ENCODE data around the gene DCHS2. TPM values are rescaled to one million over a fixed set of nuclear protein-coding genes. Genes with fewer than 3 reads are reported as not detected.

The DCHS2 gene
- total RNA-seq, 1 donor from 2014 or later, result 0.13 TPM

GRCh38 chr4:154343651-154344050 lies 147.9 kb downstream of the DCHS2 start:
- Mint-ChIP-seq H3K4me3 (ENCODE audit: unreplicated experiment) (no peak overlapping the region), H3K9me3 (ENCODE audit: unreplicated experiment) (no peaks in the 10 kb centered on the region), H3K36me3 (ENCODE audit: unreplicated experiment) (no peaks in the 10 kb centered on the region), H3K27me3 (ENCODE audit: unreplicated experiment) (peaks cover 13% of the 10 kb centered on the region), H3K4me1 (ENCODE audit: unreplicated experiment) (no peaks in the 10 kb centered on the region), H3K27ac (ENCODE audit: unreplicated experiment) (no peak overlapping the region)
- no peak for TF ChIP-seq CTCF (IDR thresholded peaks at IDR 0.05)
- no peak for DNase-seq (ENCODE audit: extremely low spot score, unreplicated experiment)

- Mint-ChIP-seq H3K4me1 (ENCODE audit: unreplicated experiment) (no peaks in the 10 kb centered on the region), H3K27ac (ENCODE audit: unreplicated experiment) (no peak overlapping the region), H3K9me3 (ENCODE audit: unreplicated experiment) (no peaks in the 10 kb centered on the region), H3K4me3 (ENCODE audit: unreplicated experiment) (no peak overlapping the region), H3K36me3 (ENCODE audit: unreplicated experiment) (no peaks in the 10 kb centered on the region), H3K27me3 (ENCODE audit: unreplicated experiment) (peaks cover 20% of the 10 kb centered on the region)
- no peak for TF ChIP-seq CTCF (IDR thresholded peaks at IDR 0.05)
- DNase-seq (ENCODE audit: extremely low spot score, unreplicated experiment), result no peak
Measured at GRCh38 chr4:154341448-154341847, 150.2 kb downstream of the DCHS2 start.

- no peak for DNase-seq (ENCODE audit: extremely low spot score, unreplicated experiment)
- Mint-ChIP-seq H3K9me3 (ENCODE audit: unreplicated experiment) (no peaks in the 10 kb centered on the region), H3K27ac (ENCODE audit: unreplicated experiment) (no peak overlapping the region), H3K4me1 (ENCODE audit: unreplicated experiment) (no peaks in the 10 kb centered on the region), H3K27me3 (ENCODE audit: unreplicated experiment) (peaks cover 13% of the 10 kb centered on the region), H3K4me3 (ENCODE audit: unreplicated experiment) (no peak overlapping the region), H3K36me3 (ENCODE audit: unreplicated experiment) (no peaks in the 10 kb centered on the region)
- no peak for TF ChIP-seq CTCF (IDR thresholded peaks at IDR 0.05)
Measured at GRCh38 chr4:154335588-154335987, 156.0 kb downstream of the DCHS2 start.

GRCh38 chr4:154332681-154333421 lies 158.7 kb downstream of the DCHS2 start:
- no peak overlapping the region for H3K4me3 Mint-ChIP-seq (ENCODE audit: unreplicated experiment)
- TF ChIP-seq CTCF (IDR thresholded peaks at IDR 0.05), result no peak
- H3K36me3 Mint-ChIP-seq (ENCODE audit: unreplicated experiment), result no peaks in the 10 kb centered on the region
- H3K27ac Mint-ChIP-seq (ENCODE audit: unreplicated experiment), result no peak overlapping the region
- no peaks in the 10 kb centered on the region for H3K4me1 Mint-ChIP-seq (ENCODE audit: unreplicated experiment)
- H3K9me3 Mint-ChIP-seq (ENCODE audit: unreplicated experiment), result no peaks in the 10 kb centered on the region
- DNase-seq (ENCODE audit: extremely low spot score, unreplicated experiment), result no peak
- peaks cover 15% of the 10 kb centered on the region for H3K27me3 Mint-ChIP-seq (ENCODE audit: unreplicated experiment)

GRCh38 chr4:154329939-154330338 lies 161.7 kb downstream of the DCHS2 start:
- TF ChIP-seq CTCF (IDR thresholded peaks at IDR 0.05), result no peak
- Mint-ChIP-seq H3K36me3 (ENCODE audit: unreplicated experiment) (no peaks in the 10 kb centered on the region), H3K4me1 (ENCODE audit: unreplicated experiment) (no peaks in the 10 kb centered on the region), H3K9me3 (ENCODE audit: unreplicated experiment) (no peaks in the 10 kb centered on the region), H3K27ac (ENCODE audit: unreplicated experiment) (no peak overlapping the region), H3K27me3 (ENCODE audit: unreplicated experiment) (peaks cover 5% of the 10 kb centered on the region), H3K4me3 (ENCODE audit: unreplicated experiment) (no peak overlapping the region)
- no peak for DNase-seq (ENCODE audit: extremely low spot score, unreplicated experiment)
